ENCODE measurements around the gene NCCRP1.

DNA sequence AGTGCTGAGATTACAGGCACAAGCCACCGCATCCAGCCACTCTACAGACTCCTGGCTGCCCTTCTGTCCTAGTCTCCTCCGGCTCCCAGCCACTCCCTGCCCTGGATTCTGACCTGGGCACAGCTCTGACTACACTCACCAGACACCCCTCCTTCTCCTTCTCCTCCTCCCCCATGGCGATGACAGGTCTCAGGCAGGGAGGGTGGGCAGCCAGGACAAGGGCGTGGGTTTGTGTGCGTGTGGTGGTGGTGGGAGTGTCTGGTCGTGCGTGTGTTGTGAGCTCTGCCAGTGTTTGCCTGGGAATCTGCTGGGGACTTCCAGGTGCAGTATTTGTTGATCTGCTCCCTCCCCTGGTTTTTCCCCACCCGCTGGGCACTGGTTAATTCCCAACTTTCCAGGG is 3.0 kb upstream of the NCCRP1 start:
- TF ChIP-seq RFX5 (IDR thresholded peaks at IDR 0.05; ENCODE audit: low read length) (no peak), RXRA (IDR thresholded peaks at IDR 0.05; ENCODE audit: borderline replicate concordance, low read depth) (no peak), MXI1 (IDR thresholded peaks at IDR 0.05; ENCODE audit: low read depth, low read length) (no peak), JUND (IDR thresholded peaks at IDR 0.05) (no peak), GATA2 (CRISPR knock-in tag; IDR thresholded peaks at IDR 0.05) (no peak), ELF1 (IDR thresholded peaks at IDR 0.05) (no peak), FOXM1 (IDR thresholded peaks at IDR 0.05; ENCODE audit: low read depth) (no peak), YY1 (IDR thresholded peaks at IDR 0.05; ENCODE audit: low read depth) (no peak), EP300 (IDR thresholded peaks at IDR 0.05; ENCODE audit: borderline replicate concordance in 1 of 2, low read depth in 1 of 2, low read length in 1 of 2) (no peak), SIN3A (IDR thresholded peaks at IDR 0.05; ENCODE audit: borderline replicate concordance, low read depth, low read length) (no peak), GABPA (IDR thresholded peaks at IDR 0.05; ENCODE audit: low read depth) (no peak)
- TF ChIP-seq, protein P1, sequence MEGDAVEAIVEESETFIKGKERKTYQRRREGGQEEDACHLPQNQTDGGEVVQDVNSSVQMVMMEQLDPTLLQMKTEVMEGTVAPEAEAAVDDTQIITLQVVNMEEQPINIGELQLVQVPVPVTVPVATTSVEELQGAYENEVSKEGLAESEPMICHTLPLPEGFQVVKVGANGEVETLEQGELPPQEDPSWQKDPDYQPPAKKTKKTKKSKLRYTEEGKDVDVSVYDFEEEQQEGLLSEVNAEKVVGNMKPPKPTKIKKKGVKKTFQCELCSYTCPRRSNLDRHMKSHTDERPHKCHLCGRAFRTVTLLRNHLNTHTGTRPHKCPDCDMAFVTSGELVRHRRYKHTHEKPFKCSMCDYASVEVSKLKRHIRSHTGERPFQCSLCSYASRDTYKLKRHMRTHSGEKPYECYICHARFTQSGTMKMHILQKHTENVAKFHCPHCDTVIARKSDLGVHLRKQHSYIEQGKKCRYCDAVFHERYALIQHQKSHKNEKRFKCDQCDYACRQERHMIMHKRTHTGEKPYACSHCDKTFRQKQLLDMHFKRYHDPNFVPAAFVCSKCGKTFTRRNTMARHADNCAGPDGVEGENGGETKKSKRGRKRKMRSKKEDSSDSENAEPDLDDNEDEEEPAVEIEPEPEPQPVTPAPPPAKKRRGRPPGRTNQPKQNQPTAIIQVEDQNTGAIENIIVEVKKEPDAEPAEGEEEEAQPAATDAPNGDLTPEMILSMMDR (IDR thresholded peaks at IDR 0.05), result no peak
